ENCODE data around the gene LCLAT1. TPM values are rescaled to one million over a fixed set of nuclear protein-coding genes. Genes with fewer than 3 reads are reported as not detected.

Gene LCLAT1
- total and polyA plus RNA-seq, 4 donors, result 10.3 to 21.1 (median 11.9) TPM

DNA sequence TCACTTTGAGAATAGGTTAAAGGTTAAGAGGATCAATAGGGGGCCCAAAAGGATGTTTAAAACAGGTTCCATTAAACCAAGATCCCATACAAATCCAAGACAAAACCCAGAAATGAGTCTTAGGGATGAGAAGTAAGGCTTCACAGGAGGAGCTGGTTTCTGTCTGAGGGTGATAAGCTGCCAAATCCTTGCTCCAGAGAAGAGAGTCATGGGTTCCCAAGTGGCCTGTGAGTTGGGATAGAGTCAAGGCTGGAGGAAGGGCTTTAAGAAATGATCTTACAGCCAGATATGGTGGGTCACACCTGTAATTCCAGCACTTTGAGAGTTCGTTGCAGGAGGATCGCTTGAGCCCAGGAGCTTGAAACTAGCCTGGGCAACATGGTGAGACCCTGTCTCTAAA, 40.2 kb upstream of the LCLAT1 start:
- H3K27me3 ChIP-seq (ENCODE audit: control insufficient read depth, insufficient read depth, low read length), result no peaks in the 10 kb centered on the region
- DNase-seq (ENCODE audit: low read depth in 4 of 6, low spot score in 6 of 6), result no peak
- peaks cover 16% of the 10 kb centered on the region for H3K4me1 ChIP-seq (ENCODE audit: control insufficient read depth, insufficient read depth, low read length)
- no peaks in the 10 kb centered on the region for H3K9me3 ChIP-seq (ENCODE audit: control insufficient read depth, insufficient read depth, low read length)
- no peak overlapping the region for H3K27ac ChIP-seq (ENCODE audit: low read depth, low read length)
- H3K4me3 ChIP-seq (ENCODE audit: low read depth, low read length), result no peak overlapping the region
- no peaks in the 10 kb centered on the region for H3K36me3 ChIP-seq (ENCODE audit: control insufficient read depth, insufficient read depth, low read length)
- WGBS (ENCODE audit: insufficient coverage), result no CpG with 5 or more reads among the region's 2 CpGs

DNA sequence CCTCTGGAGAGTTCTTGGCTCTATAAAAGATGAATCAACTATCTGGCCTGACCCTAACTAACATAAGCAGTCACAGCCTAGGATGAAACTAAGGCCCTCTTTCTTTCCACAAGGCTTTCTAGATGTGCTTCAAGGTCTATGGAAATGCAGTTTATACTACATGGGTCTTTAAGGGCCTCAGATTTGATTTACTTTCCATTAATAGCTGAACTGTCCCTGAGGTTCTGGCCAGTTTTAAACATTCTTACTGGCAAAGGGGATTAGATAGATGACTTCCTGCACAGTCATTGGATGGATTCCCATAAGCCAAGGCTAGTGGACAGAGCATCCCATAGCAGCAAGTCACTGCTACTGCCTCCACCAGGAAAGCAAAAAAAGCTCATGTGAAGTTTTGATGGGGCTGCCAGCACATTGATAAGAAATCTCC, 38.1 kb upstream of the LCLAT1 start:
- peaks cover 15% of the 10 kb centered on the region for H3K4me1 ChIP-seq (ENCODE audit: control insufficient read depth, insufficient read depth, low read length)
- no peaks in the 10 kb centered on the region for H3K9me3 ChIP-seq (ENCODE audit: control insufficient read depth, insufficient read depth, low read length)
- no peak overlapping the region for H3K4me3 ChIP-seq (ENCODE audit: low read depth, low read length)
- no peaks in the 10 kb centered on the region for H3K27me3 ChIP-seq (ENCODE audit: control insufficient read depth, insufficient read depth, low read length)
- H3K27ac ChIP-seq (ENCODE audit: low read depth, low read length), result no peak overlapping the region
- H3K36me3 ChIP-seq (ENCODE audit: control insufficient read depth, insufficient read depth, low read length), result no peaks in the 10 kb centered on the region
- DNase-seq (ENCODE audit: low read depth in 4 of 6, low spot score in 6 of 6), result no peak

DNA sequence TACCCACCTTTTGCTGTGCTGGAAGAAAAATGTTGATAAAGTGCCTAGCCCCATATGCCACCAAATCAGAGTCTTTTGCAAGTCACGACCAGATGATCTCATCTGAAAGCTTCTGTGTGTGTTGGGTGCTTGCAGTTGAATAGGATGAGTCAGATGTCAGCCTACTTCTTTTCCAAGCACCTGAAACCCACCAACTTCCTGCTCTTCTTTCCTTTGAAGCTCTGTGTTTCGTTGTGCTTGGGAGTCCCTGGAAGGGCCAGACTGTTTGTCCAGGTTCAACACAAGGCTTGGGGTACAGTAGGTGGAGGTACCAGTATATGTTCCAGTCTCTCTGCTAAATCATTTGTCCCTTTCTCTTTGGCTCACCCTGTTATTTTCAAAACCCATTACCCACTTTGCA, 36.8 kb upstream of the LCLAT1 start:
- Histone ChIP-seq H3K9me3 (ENCODE audit: control insufficient read depth, insufficient read depth, low read length) (no peaks in the 10 kb centered on the region), H3K4me1 (ENCODE audit: control insufficient read depth, insufficient read depth, low read length) (peaks cover 7% of the 10 kb centered on the region), H3K4me3 (ENCODE audit: low read depth, low read length) (no peak overlapping the region), H3K27ac (ENCODE audit: low read depth, low read length) (no peak overlapping the region), H3K27me3 (ENCODE audit: control insufficient read depth, insufficient read depth, low read length) (no peaks in the 10 kb centered on the region), H3K36me3 (ENCODE audit: control insufficient read depth, insufficient read depth, low read length) (no peaks in the 10 kb centered on the region)
- no CpG with 5 or more reads among the region's 2 CpGs for WGBS (ENCODE audit: insufficient coverage)
- no peak for DNase-seq (ENCODE audit: low read depth in 4 of 6, low spot score in 6 of 6)

DNA sequence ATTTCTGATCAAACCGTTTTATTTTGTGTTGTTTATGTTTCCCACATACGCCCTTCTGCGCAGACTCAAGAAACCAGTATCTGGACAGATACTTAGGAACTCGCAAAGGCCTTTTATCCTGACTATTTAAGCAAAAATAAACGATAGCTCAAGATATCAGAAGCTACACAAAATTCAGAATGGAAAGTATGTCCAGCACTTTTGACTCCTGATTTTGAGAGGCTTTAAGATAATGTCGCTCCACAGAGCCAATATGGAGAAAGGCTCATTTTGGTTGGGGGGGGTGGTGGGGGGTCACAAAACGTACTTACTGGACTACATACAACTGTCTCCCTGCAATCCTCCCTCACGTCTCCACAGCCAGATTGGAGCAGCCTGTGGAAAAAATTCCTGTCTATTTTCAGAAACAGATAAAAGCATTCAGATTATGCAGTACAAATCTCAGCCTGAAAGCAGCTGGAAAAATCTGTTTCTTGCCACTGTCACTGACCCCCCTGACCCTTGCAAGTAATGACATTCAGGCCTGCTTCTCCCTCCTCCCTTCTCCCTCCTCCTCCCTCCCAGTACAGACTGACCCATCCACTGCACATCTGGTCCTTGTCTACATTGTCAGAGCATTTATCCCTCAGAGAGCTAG, 34.9 kb upstream of the LCLAT1 start:
- peaks cover 11% of the 10 kb centered on the region for H3K4me1 ChIP-seq (ENCODE audit: control insufficient read depth, insufficient read depth, low read length)
- no peak overlapping the region for H3K4me3 ChIP-seq (ENCODE audit: low read depth, low read length)
- H3K36me3 ChIP-seq (ENCODE audit: control insufficient read depth, insufficient read depth, low read length), result no peaks in the 10 kb centered on the region
- H3K9me3 ChIP-seq (ENCODE audit: control insufficient read depth, insufficient read depth, low read length), result no peaks in the 10 kb centered on the region
- H3K27ac ChIP-seq (ENCODE audit: low read depth, low read length), result peak overlapping the region; percentile 40
- DNase-seq (ENCODE audit: low read depth in 4 of 6, low spot score in 6 of 6), result peak in 1 of 6 donors; percentile 36
- 75% methylated on average over 1 of the region's 8 CpGs for WGBS (ENCODE audit: insufficient coverage)
- no peaks in the 10 kb centered on the region for H3K27me3 ChIP-seq (ENCODE audit: control insufficient read depth, insufficient read depth, low read length)

DNA sequence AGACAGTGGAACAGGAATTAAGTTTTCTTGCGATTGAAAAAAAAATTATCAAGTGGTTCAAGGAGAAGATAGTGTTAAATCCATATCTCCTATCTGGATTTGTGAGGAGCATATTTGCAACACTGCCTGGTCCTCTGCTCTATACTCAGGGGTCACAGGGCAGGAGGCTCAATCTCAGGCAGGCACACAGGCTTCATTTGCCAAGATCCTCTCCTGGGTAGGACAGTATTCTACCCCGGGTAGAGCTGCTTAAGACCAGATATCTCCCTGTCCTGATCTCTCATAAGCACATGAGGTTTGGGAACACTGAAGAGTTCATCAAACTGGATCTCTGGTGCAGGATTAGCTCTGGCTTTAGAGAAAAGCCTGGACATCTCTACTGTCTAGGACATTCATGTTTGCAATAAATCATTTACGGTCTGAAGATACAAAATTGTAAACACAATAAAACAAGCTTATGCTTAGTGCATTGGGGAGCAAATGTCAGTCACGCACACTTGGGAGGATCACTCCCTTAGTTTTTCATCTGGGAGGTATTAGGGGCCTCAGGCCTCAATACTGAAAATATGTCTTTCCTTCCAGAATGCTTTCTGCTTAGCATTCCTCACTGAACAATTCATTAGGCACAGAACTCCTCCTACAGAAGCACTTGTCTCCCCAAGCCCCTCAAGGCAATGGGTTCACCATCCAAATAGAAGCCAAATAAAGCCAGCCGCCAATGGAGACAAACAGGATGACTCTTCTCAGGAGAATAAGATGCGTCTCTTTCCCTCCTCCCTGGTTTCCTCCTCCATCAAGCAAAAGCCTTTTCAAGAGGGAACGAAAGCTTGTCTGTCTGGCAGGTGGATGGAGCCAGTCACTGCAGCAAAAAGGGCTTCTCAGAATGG, 34.1 kb upstream of the LCLAT1 start:
- Histone ChIP-seq H3K4me1 (ENCODE audit: control insufficient read depth, insufficient read depth, low read length) (peaks cover 8% of the 10 kb centered on the region), H3K4me3 (ENCODE audit: low read depth, low read length) (no peak overlapping the region), H3K36me3 (ENCODE audit: control insufficient read depth, insufficient read depth, low read length) (no peaks in the 10 kb centered on the region), H3K27ac (ENCODE audit: low read depth, low read length) (peak overlapping the region; percentile 33), H3K27me3 (ENCODE audit: control insufficient read depth, insufficient read depth, low read length) (no peaks in the 10 kb centered on the region), H3K9me3 (ENCODE audit: control insufficient read depth, insufficient read depth, low read length) (no peaks in the 10 kb centered on the region)
- DNase-seq (ENCODE audit: low read depth in 4 of 6, low spot score in 6 of 6), result no peak
- 39% methylated on average over 3 of the region's 7 CpGs for WGBS (ENCODE audit: insufficient coverage)

DNA sequence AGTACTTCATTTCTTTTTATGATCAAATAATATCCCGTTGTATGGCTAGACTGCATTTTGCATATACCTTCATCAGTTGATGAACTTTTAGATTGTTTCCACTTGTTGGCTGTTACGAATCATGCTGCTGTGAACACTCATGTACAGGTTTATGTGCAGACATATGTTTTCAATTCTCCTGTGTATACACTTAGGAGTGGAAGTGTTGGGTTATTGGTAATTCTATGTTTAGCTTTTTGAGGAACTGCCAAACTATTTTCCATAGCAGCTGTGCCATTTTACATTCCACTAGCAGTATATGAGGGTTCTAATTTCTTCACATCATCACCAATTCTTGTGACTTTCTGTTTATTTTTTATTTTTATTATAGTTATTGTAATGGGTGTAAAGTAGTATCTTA, 32.1 kb upstream of the LCLAT1 start:
- Histone ChIP-seq H3K36me3 (ENCODE audit: control insufficient read depth, insufficient read depth, low read length) (no peaks in the 10 kb centered on the region), H3K27me3 (ENCODE audit: control insufficient read depth, insufficient read depth, low read length) (no peaks in the 10 kb centered on the region), H3K27ac (ENCODE audit: low read depth, low read length) (no peak overlapping the region), H3K9me3 (ENCODE audit: control insufficient read depth, insufficient read depth, low read length) (no peaks in the 10 kb centered on the region), H3K4me3 (ENCODE audit: low read depth, low read length) (no peak overlapping the region), H3K4me1 (ENCODE audit: control insufficient read depth, insufficient read depth, low read length) (peaks cover 6% of the 10 kb centered on the region)
- 100% methylated on average over 1 of the region's 2 CpGs for WGBS (ENCODE audit: insufficient coverage)
- DNase-seq (ENCODE audit: low read depth in 4 of 6, low spot score in 6 of 6), result no peak

DNA sequence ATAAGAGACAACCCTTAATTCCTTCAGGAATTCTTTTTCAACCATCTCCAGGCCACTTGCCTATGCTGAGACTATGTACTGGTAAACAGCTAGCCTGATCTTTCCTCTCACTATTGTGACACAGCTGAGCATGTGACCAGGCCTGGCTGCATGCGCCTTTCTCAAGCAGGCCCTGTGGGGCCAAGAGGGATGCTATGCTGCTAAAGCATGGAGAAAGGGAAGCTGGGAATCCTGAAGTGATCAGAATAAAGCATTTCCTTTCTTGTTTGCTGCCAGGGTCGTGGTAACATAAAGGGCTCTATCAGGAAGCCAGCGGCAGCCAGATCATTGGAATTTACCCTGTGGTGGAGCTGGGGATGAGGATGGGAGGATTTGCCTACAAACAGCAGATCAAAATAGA, 29.8 kb upstream of the LCLAT1 start:
- DNase-seq (ENCODE audit: low read depth in 4 of 6, low spot score in 6 of 6), result no peak
- Histone ChIP-seq H3K27me3 (ENCODE audit: control insufficient read depth, insufficient read depth, low read length) (no peaks in the 10 kb centered on the region), H3K36me3 (ENCODE audit: control insufficient read depth, insufficient read depth, low read length) (no peaks in the 10 kb centered on the region), H3K4me1 (ENCODE audit: control insufficient read depth, insufficient read depth, low read length) (peaks cover 10% of the 10 kb centered on the region), H3K9me3 (ENCODE audit: control insufficient read depth, insufficient read depth, low read length) (no peaks in the 10 kb centered on the region), H3K4me3 (ENCODE audit: low read depth, low read length) (no peak overlapping the region), H3K27ac (ENCODE audit: low read depth, low read length) (peak overlapping the region; percentile 64)
- 20% methylated on average over 3 of the region's 3 CpGs for WGBS (ENCODE audit: insufficient coverage)

DNA sequence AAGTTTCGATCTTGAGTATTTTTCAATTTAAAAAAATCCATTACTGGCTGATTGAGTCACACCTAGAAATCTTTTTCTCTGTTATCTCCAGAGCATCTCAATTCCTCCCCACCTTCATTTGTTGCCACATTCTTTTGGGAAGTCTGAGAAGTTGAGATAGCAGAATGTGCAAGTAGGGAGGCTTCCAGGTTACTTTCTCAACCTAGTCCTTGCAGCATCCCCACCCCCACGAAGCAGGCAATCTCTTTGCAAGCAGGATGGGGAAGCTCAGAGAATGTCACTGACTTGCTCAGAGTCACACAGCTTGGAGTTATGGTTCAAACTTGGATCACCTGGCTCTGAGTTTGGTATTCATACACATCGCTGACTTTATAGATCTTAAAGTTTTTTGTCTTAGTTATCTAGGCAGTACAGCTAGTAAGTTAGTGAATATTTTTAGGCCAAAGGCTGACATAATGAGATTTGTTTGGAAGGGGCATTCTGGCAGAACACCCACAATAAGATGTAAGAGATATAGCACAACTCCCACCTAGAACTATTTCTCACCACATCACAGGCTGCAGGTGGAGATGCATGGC, 25.9 kb upstream of the LCLAT1 start:
- DNase-seq (ENCODE audit: low read depth in 4 of 6, low spot score in 6 of 6), result no peak
- H3K27ac ChIP-seq (ENCODE audit: low read depth, low read length), result peak overlapping the region; percentile 36
- no peaks in the 10 kb centered on the region for H3K9me3 ChIP-seq (ENCODE audit: control insufficient read depth, insufficient read depth, low read length)
- H3K4me1 ChIP-seq (ENCODE audit: control insufficient read depth, insufficient read depth, low read length), result peaks cover 10% of the 10 kb centered on the region
- H3K27me3 ChIP-seq (ENCODE audit: control insufficient read depth, insufficient read depth, low read length), result no peaks in the 10 kb centered on the region
- H3K36me3 ChIP-seq (ENCODE audit: control insufficient read depth, insufficient read depth, low read length), result no peaks in the 10 kb centered on the region
- no CpG with 5 or more reads among the region's 3 CpGs for WGBS (ENCODE audit: insufficient coverage)
- no peak overlapping the region for H3K4me3 ChIP-seq (ENCODE audit: low read depth, low read length)

DNA sequence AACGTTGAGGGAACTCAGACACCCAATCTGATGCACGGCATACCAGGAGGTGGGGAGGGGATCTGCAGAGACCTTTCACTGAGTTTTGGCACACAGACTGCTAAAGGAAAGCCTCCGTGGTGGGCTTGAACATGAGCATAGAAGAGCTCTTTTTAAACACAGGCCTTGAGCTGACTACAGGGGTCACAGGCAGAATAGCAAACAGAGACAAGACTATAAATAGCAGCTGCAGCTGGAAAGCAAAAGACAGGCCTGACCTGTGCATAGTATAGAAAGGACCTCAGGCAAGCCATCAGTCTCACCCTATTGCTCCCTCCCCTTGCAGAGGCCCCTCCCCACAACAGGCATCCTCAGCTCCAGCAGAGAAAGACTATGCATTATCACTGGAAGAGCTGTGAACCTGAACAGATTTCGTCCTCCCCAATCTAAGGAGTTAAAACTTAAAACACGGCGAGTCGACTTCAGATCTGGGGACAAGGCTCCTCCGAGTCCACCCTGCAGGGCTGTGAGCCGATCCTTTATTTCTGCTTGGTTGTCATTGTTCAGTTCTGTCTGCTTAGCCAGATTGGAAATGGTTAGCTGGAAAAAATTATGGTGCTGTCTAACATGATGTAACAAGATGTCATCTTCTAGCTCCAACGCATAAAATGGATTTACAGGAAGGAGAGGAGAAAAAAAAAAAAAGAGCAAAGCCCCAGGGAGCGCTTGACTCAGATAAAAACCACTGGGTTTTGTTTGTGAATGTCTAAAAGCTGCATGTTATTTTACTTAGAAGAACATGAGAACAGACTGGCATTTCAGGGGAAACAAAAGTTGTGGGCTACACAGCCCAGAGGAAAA, 25.2 kb upstream of the LCLAT1 start:
- no peaks in the 10 kb centered on the region for H3K9me3 ChIP-seq (ENCODE audit: control insufficient read depth, insufficient read depth, low read length)
- no peaks in the 10 kb centered on the region for H3K27me3 ChIP-seq (ENCODE audit: control insufficient read depth, insufficient read depth, low read length)
- 9% methylated on average over 5 of the region's 11 CpGs for WGBS (ENCODE audit: insufficient coverage)
- peaks cover 10% of the 10 kb centered on the region for H3K4me1 ChIP-seq (ENCODE audit: control insufficient read depth, insufficient read depth, low read length)
- no peaks in the 10 kb centered on the region for H3K36me3 ChIP-seq (ENCODE audit: control insufficient read depth, insufficient read depth, low read length)
- no peak overlapping the region for H3K4me3 ChIP-seq (ENCODE audit: low read depth, low read length)
- peak in 2 of 6 donors; percentile 44 to 72 for DNase-seq (ENCODE audit: low read depth in 4 of 6, low spot score in 6 of 6)
- H3K27ac ChIP-seq (ENCODE audit: low read depth, low read length), result peak overlapping the region; percentile 36

Data from spinal cord (tissue), 10 donors.